Mucosa of descending colon (tissue), 3 donors: ENCODE measurements around the gene RER1. TPM values are rescaled to one million over a fixed set of nuclear protein-coding genes. Genes with fewer than 3 reads are reported as not detected.

ENCODE experiments used
- ATAC-seq: fragments of 200-7000 bp; cut with Tn5 transposase; one replicate; pipeline ENCODE4 v1.9.1; 2020; ENCODE audit warnings: mild to moderate bottlenecking, moderate library complexity
- DNase-seq, 3 donors: peaks; one replicate each; pipeline ENCODE4 v3.0.0-alpha.2; 2020
- H3K36me3 ChIP-seq: fragments of 200-600 bp; one replicate; pipeline ENCODE4 v1.8.0; 2021; ENCODE audit warnings: low read depth, mild to moderate bottlenecking
- H3K4me1 ChIP-seq: fragments of 200-600 bp; one replicate; pipeline ENCODE4 v1.8.0; 2021; ENCODE audit warnings: low read depth, mild to moderate bottlenecking
- H3K4me3 ChIP-seq: fragments of 200-600 bp; one replicate; pipeline ENCODE4 v1.8.0; 2021; ENCODE audit warnings: mild to moderate bottlenecking
- H3K9me3 ChIP-seq: fragments of 200-600 bp; one replicate; pipeline ENCODE4 v1.8.0; 2021; ENCODE audit warnings: mild to moderate bottlenecking
- CTCF ChIP-seq: fragments of 200-600 bp; IDR thresholded peaks from one replicate; pipeline ENCODE4 v1.8.0; 2022; ENCODE audit warnings: antibody characterized with exemption, mild to moderate bottlenecking
- intact Hi-C, 2 donors: fragments of 100-400 bp; cut with DNase I in 1 of 2; cut with micrococcal nuclease in 1 of 2; formaldehyde crosslinking; loops; one replicate each; pipeline versions ENCODE4 v1.11.0 to v1.11.1; 2022; cut with DNase I, micrococcal nuclease
- total RNA-seq, 3 donors: library from RNA; stranded (reverse); fragmentation: NEBNext Ultra II Directional in 2 of 3; extraction: Animal tissue kit (Norgen Biotek cat#: 25700) in 2 of 3; gene quantifications; one replicate each; pipeline versions ENCODE4 v1.2.1 to v1.2.4, GENCODE V29; 2021 to 2023
- donor health status: DM: no; HTN: no; CAD: no; lungs with moderate emphysema.
- donor health status: DM: no; HTN: no; CAD: no.
- donor health status: DM: no; HTN: yes; CAD: no.

The RER1 gene
- total RNA-seq, 3 donors from 2014 or later, result 151 to 217 (median 193) TPM

DNA sequence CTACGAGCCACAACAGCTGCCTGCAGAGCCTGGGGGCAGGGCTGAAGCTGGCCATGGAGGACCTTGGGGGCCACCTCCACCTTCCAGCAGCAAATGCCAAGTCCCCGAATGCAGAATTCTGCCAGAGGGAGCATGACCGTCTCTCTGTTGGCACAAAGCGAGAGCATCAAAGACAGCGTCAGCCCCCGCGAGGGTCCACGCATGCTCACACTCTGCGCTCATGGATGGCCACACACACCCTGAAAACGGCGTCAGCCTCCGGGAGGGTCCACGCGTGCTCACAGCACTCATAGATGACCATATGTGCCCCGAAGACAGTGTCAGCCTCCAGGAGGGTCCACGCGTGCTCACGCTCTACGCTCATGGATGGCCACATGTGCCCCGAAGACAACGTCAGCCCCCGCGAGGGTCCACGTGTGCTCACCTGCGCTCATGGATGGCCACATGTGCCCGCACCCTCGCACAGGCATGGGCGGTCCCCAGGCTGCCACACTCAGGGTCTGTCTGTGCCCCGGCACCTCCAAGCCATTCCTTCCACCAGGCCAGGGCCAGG, 46.8 kb upstream of the RER1 start:
- no peak for TF ChIP-seq CTCF
- Histone ChIP-seq H3K9me3 (no peaks in the 10 kb centered on the region), H3K36me3 (no peaks in the 10 kb centered on the region), H3K4me1 (no peaks in the 10 kb centered on the region), H3K4me3 (no peak overlapping the region)
- ATAC-seq (no peak), DNase-seq (peak in 2 of 3 donors; percentile 3 to 44)
- intact Hi-C loops, result no loop called here

GRCh38 chr1:2345297-2346075, 46.2 kb upstream of the RER1 start:
- no peak for TF ChIP-seq CTCF
- DNase-seq, result peak in 2 of 3 donors; percentile 8 to 12
- H3K4me3 ChIP-seq, result no peak overlapping the region
- H3K9me3 ChIP-seq, result no peaks in the 10 kb centered on the region
- no peaks in the 10 kb centered on the region for H3K36me3 ChIP-seq
- ATAC-seq, result no peak
- intact Hi-C loops, result no loop called here
- H3K4me1 ChIP-seq, result no peaks in the 10 kb centered on the region

DNA sequence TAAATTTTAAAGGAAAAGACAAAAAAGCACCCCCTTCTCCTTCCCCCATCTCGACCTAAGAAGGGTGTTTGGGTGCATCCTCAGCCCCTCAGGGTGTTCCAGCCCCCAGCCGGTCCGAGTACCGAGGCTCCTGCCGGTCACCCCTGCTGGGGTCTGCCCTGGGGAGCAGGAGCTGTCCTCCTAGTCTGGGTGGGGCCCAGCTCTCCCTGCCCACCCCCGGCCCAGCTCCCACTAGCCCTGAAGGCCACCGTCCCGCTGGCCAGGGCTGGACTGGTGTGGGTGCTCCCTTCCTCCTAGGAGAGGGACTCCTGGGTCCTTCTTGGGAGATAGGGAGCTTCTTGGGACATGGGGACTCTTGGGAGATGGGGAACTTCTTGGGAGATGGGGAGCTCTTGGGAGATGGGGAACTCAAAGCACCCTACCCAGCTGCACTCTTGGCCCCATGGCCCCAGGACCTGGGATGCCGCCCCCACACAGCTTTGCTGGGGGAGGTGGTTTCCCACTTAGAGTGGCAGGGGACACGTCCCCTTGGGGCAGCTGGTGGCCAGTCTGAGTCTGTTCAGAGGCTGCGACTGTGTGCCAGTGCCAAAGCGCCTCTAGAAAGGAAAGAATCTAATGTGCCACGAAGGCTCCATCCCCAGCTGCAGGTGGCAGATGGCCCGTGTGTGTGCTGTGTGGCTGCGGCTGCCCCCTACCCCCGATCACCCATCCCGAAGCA, 44.8 kb upstream of the RER1 start:
- no peak for TF ChIP-seq CTCF
- Histone ChIP-seq H3K9me3 (no peaks in the 10 kb centered on the region), H3K4me1 (no peaks in the 10 kb centered on the region), H3K4me3 (no peak overlapping the region), H3K36me3 (no peaks in the 10 kb centered on the region)
- ATAC-seq (no peak), DNase-seq (peak in 2 of 3 donors; percentile 12 to 23)
- intact Hi-C loops, result no loop called here

- intact Hi-C loops, result no loop called here
- H3K4me1 ChIP-seq, result no peaks in the 10 kb centered on the region
- TF ChIP-seq CTCF, result no peak
- no peaks in the 10 kb centered on the region for H3K9me3 ChIP-seq
- no peak overlapping the region for H3K4me3 ChIP-seq
- ATAC-seq, result no peak
- no peaks in the 10 kb centered on the region for H3K36me3 ChIP-seq
- peak in 2 of 3 donors; percentile 5 to 30 for DNase-seq
Observed at GRCh38 chr1:2347409-2347785, 44.2 kb upstream of the RER1 start.

DNA sequence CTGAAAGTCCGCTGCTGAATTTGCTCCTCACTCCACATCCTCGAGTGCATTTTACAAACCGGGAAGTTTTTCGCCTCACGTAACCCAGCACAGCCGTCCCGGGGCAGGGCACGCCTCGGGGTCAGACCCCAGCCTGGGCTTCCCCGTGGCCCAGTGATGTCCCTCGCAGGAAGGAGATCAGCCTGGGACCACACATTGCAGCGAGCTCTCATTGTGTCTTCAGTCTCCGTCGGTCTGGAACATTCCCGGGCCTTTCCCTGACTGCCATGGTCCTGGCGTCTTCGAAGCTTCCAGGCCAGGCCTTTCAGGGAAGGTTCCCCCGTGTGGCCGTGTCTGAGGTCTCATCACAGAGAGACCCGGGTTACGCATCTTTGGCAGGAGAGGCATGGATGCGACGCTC, 43.7 kb upstream of the RER1 start:
- intact Hi-C loops, result no loop called here
- TF ChIP-seq CTCF, result no peak
- no peak overlapping the region for H3K4me3 ChIP-seq
- ATAC-seq (no peak), DNase-seq (peak in 2 of 3 donors; percentile 14 to 25)
- no peaks in the 10 kb centered on the region for H3K36me3 ChIP-seq
- H3K4me1 ChIP-seq, result no peaks in the 10 kb centered on the region
- no peaks in the 10 kb centered on the region for H3K9me3 ChIP-seq
